ENCODE data around the gene PTP4A2.

The PTP4A2 gene

DNA sequence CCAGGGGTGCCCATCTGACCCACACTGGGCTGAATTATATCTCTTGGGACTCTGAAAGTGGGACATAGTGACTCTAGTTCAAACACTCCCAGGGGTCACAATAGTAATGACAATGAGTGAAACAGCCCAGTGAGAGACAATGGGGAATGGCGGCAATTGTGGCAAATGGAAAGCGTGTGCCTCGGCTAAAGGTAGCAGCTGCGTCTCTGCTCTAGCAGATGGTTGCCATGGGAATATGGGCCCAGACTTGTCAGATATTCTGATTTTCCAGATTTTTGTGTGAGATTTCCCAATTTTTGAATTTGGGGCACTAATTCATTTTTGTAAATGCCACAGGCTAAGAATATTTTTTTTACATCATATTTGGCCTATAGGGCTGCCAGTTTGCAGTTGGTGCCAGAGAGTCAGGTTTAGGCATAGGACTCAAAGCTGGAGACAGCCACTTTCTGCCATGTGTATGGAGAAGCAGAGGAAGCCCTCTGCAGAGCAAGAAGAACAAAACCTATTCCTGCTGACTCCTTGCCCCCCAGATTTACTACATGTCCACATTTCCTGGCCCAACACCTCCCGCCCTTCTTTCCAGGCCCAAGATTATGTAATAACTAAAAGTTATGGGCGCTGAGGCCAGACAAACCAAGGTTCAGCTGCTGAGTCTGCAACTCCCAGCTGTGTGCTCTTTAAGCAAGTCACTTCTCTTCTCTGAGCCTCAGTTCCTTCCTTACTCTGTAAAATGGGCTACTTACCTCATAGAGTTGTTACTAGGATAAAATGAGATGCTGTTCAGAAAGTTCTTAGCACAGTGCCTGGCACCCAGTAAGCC lies 21.6 kb upstream of the PTP4A2 start:
- TF ChIP-seq, protein P1, sequence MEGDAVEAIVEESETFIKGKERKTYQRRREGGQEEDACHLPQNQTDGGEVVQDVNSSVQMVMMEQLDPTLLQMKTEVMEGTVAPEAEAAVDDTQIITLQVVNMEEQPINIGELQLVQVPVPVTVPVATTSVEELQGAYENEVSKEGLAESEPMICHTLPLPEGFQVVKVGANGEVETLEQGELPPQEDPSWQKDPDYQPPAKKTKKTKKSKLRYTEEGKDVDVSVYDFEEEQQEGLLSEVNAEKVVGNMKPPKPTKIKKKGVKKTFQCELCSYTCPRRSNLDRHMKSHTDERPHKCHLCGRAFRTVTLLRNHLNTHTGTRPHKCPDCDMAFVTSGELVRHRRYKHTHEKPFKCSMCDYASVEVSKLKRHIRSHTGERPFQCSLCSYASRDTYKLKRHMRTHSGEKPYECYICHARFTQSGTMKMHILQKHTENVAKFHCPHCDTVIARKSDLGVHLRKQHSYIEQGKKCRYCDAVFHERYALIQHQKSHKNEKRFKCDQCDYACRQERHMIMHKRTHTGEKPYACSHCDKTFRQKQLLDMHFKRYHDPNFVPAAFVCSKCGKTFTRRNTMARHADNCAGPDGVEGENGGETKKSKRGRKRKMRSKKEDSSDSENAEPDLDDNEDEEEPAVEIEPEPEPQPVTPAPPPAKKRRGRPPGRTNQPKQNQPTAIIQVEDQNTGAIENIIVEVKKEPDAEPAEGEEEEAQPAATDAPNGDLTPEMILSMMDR (IDR thresholded peaks at IDR 0.05; ENCODE audit: low read depth, low read length, missing control alignments) = no peak

DNA sequence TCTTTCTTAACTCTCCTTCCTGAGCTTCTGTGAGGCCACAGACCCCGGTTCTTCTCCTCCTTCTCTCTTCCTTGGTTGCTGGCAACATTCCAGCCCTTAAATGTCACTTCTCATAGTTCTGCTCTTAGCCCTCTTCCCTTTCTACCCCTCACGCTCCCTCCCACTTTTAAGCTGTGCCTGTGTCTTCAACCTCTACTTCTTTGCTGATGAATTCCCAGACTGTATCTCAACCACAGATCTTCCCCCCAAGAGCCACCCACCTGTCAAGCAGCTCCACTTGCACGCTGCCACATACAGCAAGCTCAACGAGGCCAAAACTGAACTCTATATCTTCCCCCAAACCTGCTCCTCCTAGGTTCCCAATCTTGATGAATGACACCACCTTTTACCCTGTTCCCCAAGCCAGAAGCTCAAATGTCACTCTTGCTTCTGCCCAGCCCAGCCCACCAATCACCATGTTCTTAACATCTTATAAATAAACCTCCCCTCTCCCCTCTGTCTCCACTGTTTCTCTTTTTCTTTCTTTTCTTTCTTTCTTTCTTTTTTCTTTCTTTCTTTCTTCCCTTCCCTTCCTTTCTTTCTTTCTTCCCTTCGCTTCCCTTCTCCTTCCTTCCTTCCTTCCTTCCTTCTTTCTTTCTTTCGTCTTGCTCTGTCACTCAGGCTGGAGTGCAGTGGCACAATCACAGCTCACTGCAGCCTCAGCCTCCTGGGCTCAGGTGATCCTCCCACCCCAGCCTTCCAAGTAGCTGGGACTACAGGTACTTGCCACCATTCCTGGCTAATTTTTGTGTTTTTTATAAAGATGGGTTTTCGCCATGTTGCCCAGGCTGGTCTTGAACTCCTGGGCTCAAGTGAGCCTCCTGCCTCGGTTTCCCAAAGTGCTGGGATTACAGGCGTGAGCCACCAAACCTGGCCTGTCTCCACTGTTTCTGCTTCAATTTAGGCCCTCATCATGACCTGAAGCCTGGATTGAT lies 19.8 kb upstream of the PTP4A2 start:
- DNase-seq (ENCODE audit: extremely low read depth, low read depth) = no peak
- TF ChIP-seq, protein P1 (IDR thresholded peaks at IDR 0.05; ENCODE audit: low read depth, low read length, missing control alignments) = no peak
- H3K4me3 ChIP-seq (replicated peaks; ENCODE audit: low read depth, low read length) = no peak overlapping the region

More for the DNA sequence above, 21.6 kb upstream of the PTP4A2 start:
- no peak overlapping the region for H3K4me3 ChIP-seq (replicated peaks; ENCODE audit: low read depth, low read length)
- no peak for DNase-seq (ENCODE audit: extremely low read depth, low read depth)

DNA sequence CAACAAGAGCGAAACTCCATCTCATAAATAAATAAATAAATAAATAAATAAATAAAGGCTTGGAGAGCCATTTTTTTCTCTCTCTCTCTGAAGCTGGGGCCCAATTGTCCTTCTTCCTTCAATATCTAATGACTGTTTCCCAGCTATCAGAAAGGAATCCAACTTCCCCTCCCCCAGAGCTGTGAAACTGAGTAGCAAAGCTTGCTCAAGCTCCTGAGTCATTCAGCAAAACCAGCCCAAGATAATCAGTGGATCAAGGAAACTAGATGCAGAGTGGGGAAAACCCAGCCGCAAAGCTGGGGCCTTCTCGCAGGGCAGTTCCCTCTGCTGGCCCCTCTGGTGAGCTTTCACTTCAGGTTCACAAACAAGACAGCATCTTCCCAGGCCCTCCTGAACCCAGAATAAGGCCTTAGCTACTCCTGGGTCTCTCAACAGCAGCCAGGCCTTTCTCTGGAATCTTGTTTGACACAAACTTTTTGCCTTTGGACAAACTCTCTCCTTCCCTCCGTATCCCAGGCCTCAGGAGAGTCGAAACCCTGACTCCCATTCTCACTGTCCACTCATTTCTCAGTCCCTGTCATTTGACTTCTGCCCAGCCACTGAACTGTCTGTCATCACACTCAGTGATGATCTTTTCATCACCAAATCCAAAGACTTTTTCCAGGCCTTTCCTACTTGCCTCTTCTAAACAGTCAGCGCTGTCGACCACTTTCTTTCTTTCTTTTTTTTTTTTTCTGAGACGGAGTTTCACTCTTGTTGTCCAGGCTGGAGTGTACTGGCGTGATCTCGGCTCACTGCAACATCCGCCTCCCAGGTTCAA lies 18.0 kb upstream of the PTP4A2 start:
- TF ChIP-seq, protein P1 (IDR thresholded peaks at IDR 0.05; ENCODE audit: low read depth, low read length, missing control alignments) = peak; percentile 42
- H3K4me3 ChIP-seq (replicated peaks; ENCODE audit: low read depth, low read length) = no peak overlapping the region
- peak; percentile 90 for DNase-seq (ENCODE audit: extremely low read depth, low read depth)

DNA sequence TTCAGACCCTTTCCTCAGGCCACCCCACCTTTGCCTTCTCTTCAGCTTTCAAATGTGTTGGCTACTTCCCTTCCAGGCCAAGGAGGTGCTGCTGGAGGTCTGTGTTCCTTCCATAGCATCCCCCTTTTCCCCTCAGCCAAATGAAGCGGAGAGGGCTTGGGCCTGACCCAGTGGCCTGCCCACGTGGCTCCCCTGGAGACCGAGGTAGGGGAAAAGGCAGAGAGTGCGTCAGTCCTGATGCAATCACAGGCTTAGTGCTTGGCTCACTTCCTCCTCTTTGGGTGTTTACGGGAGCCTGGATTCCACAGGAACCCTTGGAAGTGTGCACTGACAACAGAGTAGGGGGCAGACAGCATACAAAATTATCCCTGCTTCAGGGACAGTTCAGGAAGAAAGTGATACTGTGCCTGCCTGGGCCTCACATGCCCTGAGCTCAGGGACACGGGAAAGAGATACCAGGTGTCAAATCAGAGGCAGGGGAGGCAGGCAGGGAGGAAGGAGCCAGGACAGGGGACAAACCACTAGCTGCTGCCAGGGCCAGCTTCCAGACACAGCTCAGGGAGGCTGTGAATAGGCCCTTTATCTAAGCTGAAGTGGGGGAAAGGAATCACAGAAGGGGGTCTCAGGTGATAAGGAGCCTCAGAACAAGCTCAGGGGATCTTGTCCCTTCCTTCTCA lies 16.6 kb upstream of the PTP4A2 start:
- peak; percentile 86 for DNase-seq (ENCODE audit: extremely low read depth, low read depth)
- TF ChIP-seq, protein P1 (IDR thresholded peaks at IDR 0.05; ENCODE audit: low read depth, low read length, missing control alignments) = no peak
- H3K4me3 ChIP-seq (replicated peaks; ENCODE audit: low read depth, low read length) = no peak overlapping the region

DNA sequence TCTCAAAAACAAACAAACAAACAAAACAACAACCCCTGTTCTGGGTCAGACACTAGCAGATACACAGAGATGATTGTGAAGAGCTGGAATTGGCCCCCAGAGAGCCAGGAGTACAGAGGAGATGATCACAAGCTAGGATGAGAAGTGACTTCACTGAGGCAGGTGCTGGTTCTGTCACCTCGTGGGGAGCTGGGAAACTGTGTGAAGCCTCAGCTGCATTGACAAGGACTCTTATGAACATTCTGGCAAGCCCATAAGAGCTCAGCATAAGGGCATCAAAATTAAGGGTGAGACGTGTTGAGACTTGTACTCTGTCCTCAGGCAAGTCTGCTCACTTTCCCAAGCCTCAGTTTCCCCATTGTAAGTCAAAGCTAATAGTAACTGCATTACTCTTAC lies 14.7 kb upstream of the PTP4A2 start:
- no peak overlapping the region for H3K4me3 ChIP-seq (replicated peaks; ENCODE audit: low read depth, low read length)
- TF ChIP-seq, protein P1 (IDR thresholded peaks at IDR 0.05; ENCODE audit: low read depth, low read length, missing control alignments) = no peak
- DNase-seq (ENCODE audit: extremely low read depth, low read depth) = no peak

DNA sequence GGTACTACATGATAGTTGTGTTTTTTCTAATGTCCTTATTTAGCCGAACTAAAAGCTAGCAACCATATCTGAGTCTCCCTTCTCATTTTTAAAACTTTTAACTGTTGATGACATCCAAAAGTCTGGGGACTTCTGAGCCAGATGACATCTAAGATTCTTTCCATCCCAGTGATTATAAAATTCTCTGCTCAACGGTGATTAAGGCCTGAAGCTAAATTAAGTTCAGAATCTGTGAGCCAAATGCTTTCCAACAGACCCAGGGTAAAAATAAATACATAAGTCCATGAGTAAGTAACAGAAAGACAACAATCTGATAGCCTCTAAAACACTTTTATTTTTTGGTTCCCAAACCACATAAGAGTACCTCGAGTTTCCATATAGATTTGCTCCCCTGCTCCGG lies 13.1 kb upstream of the PTP4A2 start:
- no peak overlapping the region for H3K4me3 ChIP-seq (replicated peaks; ENCODE audit: low read depth, low read length)
- TF ChIP-seq, protein P1 (IDR thresholded peaks at IDR 0.05; ENCODE audit: low read depth, low read length, missing control alignments) = no peak
- DNase-seq (ENCODE audit: extremely low read depth, low read depth) = no peak
